Upper lobe of left lung (tissue), 6 donors: Measurements from ENCODE around the gene GPER1. TPM values are rescaled to one million over a fixed set of nuclear protein-coding genes. Genes with fewer than 3 reads are reported as not detected.
A peak's percentile ranks its signal among the peaks of the same experiment; 100 is the strongest.

Experiments used
- ATAC-seq, 2 donors: fragments of 200-7000 bp; cut with Tn5 transposase; one replicate each; pipeline ENCODE4 v1.9.1; 2022; ENCODE audit warnings: mild to moderate bottlenecking in 2 of 2, moderate library complexity in 2 of 2; ENCODE audit not compliant: low FRiP score in 2 of 2
- DNase-seq, 2 donors: peaks; one replicate each; pipeline ENCODE4 v3.0.0-alpha.2; 2019 to 2020
- H3K27ac ChIP-seq, 4 donors: fragments of 200-600 bp; sonication (generic); one replicate each; pipeline ENCODE4 v1.5.1; 2016 to 2019
- H3K27me3 ChIP-seq, 4 donors: fragments of 200-600 bp; sonication (generic); one replicate each; pipeline ENCODE4 v1.5.1; 2017 to 2019
- H3K36me3 ChIP-seq, 4 donors: fragments of 200-600 bp; sonication (generic); one replicate each; pipeline ENCODE4 v1.5.1; 2016 to 2019
- H3K4me1 ChIP-seq, 4 donors: fragments of 200-600 bp; sonication (generic); one replicate each; pipeline ENCODE4 v1.5.1; 2018 to 2019
- H3K4me3 ChIP-seq, 4 donors: fragments of 200-600 bp; sonication (generic); one replicate each; pipeline ENCODE4 v1.5.1; 2017 to 2019; ENCODE audit warnings: mild to moderate bottlenecking in 2 of 4, moderate library complexity in 1 of 4
- H3K9me3 ChIP-seq, 4 donors: fragments of 200-600 bp; sonication (generic); one replicate each; pipeline ENCODE4 v1.5.1; 2018 to 2019
- CTCF ChIP-seq, 6 experiments: fragments of 450-650 bp in 4 of 6; fragments of 200-600 bp in 2 of 6; sonication (generic) in 2 of 6; IDR thresholded peaks; one replicate each; pipeline ENCODE4 v1.5.1; 2016 to 2019; ENCODE audit warnings: antibody characterized with exemption in 6 of 6
- EP300 ChIP-seq, 4 donors: sonication (generic); formaldehyde crosslinking; IDR thresholded peaks; one replicate each; pipeline ENCODE4 v1.5.1; 2017; ENCODE audit warnings: antibody characterized with exemption in 4 of 4, control low read depth in 2 of 4
- POLR2A ChIP-seq, 4 donors: fragments of 450-650 bp; IDR thresholded peaks; one replicate each; pipeline ENCODE4 v1.5.1; 2016 to 2017; ENCODE audit warnings: antibody characterized with exemption in 4 of 4, mild to moderate bottlenecking in 2 of 4
- POLR2AphosphoS5 ChIP-seq, 2 donors: sonication (generic); formaldehyde crosslinking; IDR thresholded peaks; one replicate each; pipeline ENCODE4 v1.5.1; 2017; ENCODE audit warnings: antibody characterized with exemption in 2 of 2
- WGBS, 2 donors: methylation state at CpG; one replicate each; pipeline ENCODE4 v1.1.5; 2017 to 2018; 5-methylcytosine and 5-hydroxymethylcytosine counted together
- total RNA-seq, 6 donors: library from RNA; depleted of rRNA in 4 of 6; stranded (reverse); fragments of >200 nt in 4 of 6; gene quantifications; one replicate each; pipeline versions ENCODE4 v1.1.0 to v1.2.1, GENCODE V29; 2016 to 2021
- donor health status: DM: no; HTN: no; CAD: no; lungs with moderate emphysema.
- donor health status: DM: no; HTN: yes; CAD: no; lungs with severe emphysema.

Gene GPER1
- total RNA-seq, 6 donors from 2014 or later = 6.5 to 24.7 (median 8.5) TPM

- Histone ChIP-seq H3K4me1 (peaks cover 68 to 86% (median 69%) of the 10 kb centered on the region in 4 donors), H3K4me3 (peak overlapping the region in 2 of 4 donors; percentile 54 to 56), H3K27me3 (no peaks in the 10 kb centered on the region), H3K36me3 (peaks cover 0 to 17% (median 6%) of the 10 kb centered on the region in 4 donors), H3K27ac (peak overlapping the region; percentile 85 to 94 (median 90)), H3K9me3 (no peaks in the 10 kb centered on the region)
- peak in 1 of 2 donors; percentile 1 for ATAC-seq
- TF ChIP-seq EP300 (IDR thresholded peaks at IDR 0.05) (no peak), POLR2AphosphoS5 (IDR thresholded peaks at IDR 0.05) (no peak), POLR2A (IDR thresholded peaks at IDR 0.05) (no peak), CTCF (IDR thresholded peaks at IDR 0.05) (no peak)
- WGBS, 2 donors = 44 to 65% methylated on average over 12 to 18 of the region's 25 CpGs
- DNase-seq = peak in 1 of 2 donors; percentile 81
These were observed 33.5 kb upstream of the GPER1 start for GRCh38 chr7:1054438-1054837.

- H3K4me1 ChIP-seq = peaks cover 64 to 83% (median 65%) of the 10 kb centered on the region in 4 donors
- peak; percentile 77 to 94 for DNase-seq
- TF ChIP-seq POLR2AphosphoS5 (IDR thresholded peaks at IDR 0.05) (peak; percentile 66 to 71), EP300 (IDR thresholded peaks at IDR 0.05) (peak in 2 of 4 donors; percentile 41 to 65), POLR2A (IDR thresholded peaks at IDR 0.05) (peak in 1 of 4 donors; percentile 45), CTCF (IDR thresholded peaks at IDR 0.05) (no peak)
- no peaks in the 10 kb centered on the region for H3K9me3 ChIP-seq
- 23 to 36% methylated on average over 5 to 17 of the region's 32 CpGs for WGBS, 2 donors
- H3K27me3 ChIP-seq = no peaks in the 10 kb centered on the region
- ATAC-seq = peak; percentile 46 to 68
- peak overlapping the region; percentile 41 to 56 (median 48) for H3K4me3 ChIP-seq
- H3K36me3 ChIP-seq = peaks cover 0 to 17% (median 6%) of the 10 kb centered on the region in 4 donors
- peak overlapping the region; percentile 85 to 94 (median 90) for H3K27ac ChIP-seq
These were observed 33.0 kb upstream of the GPER1 start for GRCh38 chr7:1054861-1055450.

GRCh38 chr7:1055491-1055955 lies 32.4 kb upstream of the GPER1 start:
- peaks cover 0 to 17% (median 6%) of the 10 kb centered on the region in 4 donors for H3K36me3 ChIP-seq
- H3K4me1 ChIP-seq = peaks cover 66 to 87% (median 66%) of the 10 kb centered on the region in 4 donors
- peak overlapping the region; percentile 85 to 94 (median 90) for H3K27ac ChIP-seq
- H3K27me3 ChIP-seq = no peaks in the 10 kb centered on the region
- TF ChIP-seq EP300 (IDR thresholded peaks at IDR 0.05) (no peak), POLR2A (IDR thresholded peaks at IDR 0.05) (no peak), POLR2AphosphoS5 (IDR thresholded peaks at IDR 0.05) (no peak), CTCF (IDR thresholded peaks at IDR 0.05) (no peak)
- H3K4me3 ChIP-seq = peak overlapping the region; percentile 41 to 56 (median 48)
- ATAC-seq (no peak), DNase-seq (no peak)
- H3K9me3 ChIP-seq = no peaks in the 10 kb centered on the region
- WGBS, 2 donors = 32 to 46% methylated on average over 11 to 14 of the region's 15 CpGs

- Histone ChIP-seq H3K4me3 (peak overlapping the region; percentile 41 to 56 (median 48)), H3K9me3 (no peaks in the 10 kb centered on the region), H3K36me3 (peaks cover 0 to 17% (median 6%) of the 10 kb centered on the region in 4 donors), H3K27me3 (no peaks in the 10 kb centered on the region), H3K27ac (peak overlapping the region; percentile 85 to 94 (median 90)), H3K4me1 (peaks cover 66 to 88% (median 67%) of the 10 kb centered on the region in 4 donors)
- WGBS, 2 donors = 23 to 44% methylated on average over 11 to 27 of the region's 36 CpGs
- ATAC-seq (peak in 1 of 2 donors; percentile 65), DNase-seq (peak; percentile 85 to 87)
- TF ChIP-seq POLR2A (IDR thresholded peaks at IDR 0.05) (peak in 1 of 4 donors; percentile 21), CTCF (IDR thresholded peaks at IDR 0.05) (no peak), EP300 (IDR thresholded peaks at IDR 0.05) (no peak), POLR2AphosphoS5 (IDR thresholded peaks at IDR 0.05) (peak; percentile 50 to 55)
These were observed 31.7 kb upstream of the GPER1 start for GRCh38 chr7:1055956-1056784.
